HT-29 (cell line): Measurements from ENCODE around the gene FHOD1. TPM values are rescaled to one million over a fixed set of nuclear protein-coding genes. Genes with fewer than 3 reads are reported as not detected.

Experiments used
- small RNA-seq: library from RNA; depleted of rRNA; stranded (forward); fragments of <200 nt; gene quantifications from one replicate; pipeline ENCODE3, GENCODE V24; 2014
- total RNA-seq: library from RNA; depleted of rRNA; stranded (reverse); fragments of >200 nt; shearing (Covaris generic); gene quantifications from 2 replicates; pipeline ENCODE4 v1.2.3, GENCODE V29; 2014; rRNA removed

Gene FHOD1
- total RNA-seq, 1 experiment from 2014 or later: 57.7 TPM

Small RNA genes lying within 50 kb of the gene (small RNA-seq; reads per million reads assigned to genes)
- not detected for gene MIR328

Other genes with a start within 250 kb of the FHOD1 start
- 98.9 and 115 TPM in 2 replicates for gene CBFB, start 218.3 kb downstream of the FHOD1 start, total RNA-seq
- 13.6 and 15.4 TPM in 2 replicates for gene PHAF1, start 137.5 kb downstream of the FHOD1 start, total RNA-seq
- gene B3GNT9, start 96.5 kb downstream of the FHOD1 start, total RNA-seq: 10.7 and 13.5 TPM in 2 replicates
- 33.6 and 35.4 TPM in 2 replicates for gene TRADD, start 87.6 kb downstream of the FHOD1 start, total RNA-seq
- 27.7 and 34.6 TPM in 2 replicates for gene FBXL8, start 87.5 kb downstream of the FHOD1 start, total RNA-seq
- gene HSF4, start 82.7 kb downstream of the FHOD1 start, total RNA-seq: 42.1 and 44.2 TPM in 2 replicates
- 95.1 and 97.0 TPM in 2 replicates for gene NOL3, start 76.9 kb downstream of the FHOD1 start, total RNA-seq
- 41.4 and 41.7 TPM in 2 replicates for gene MATCAP1, start 63.5 kb downstream of the FHOD1 start, total RNA-seq
- 0.29 and 0.74 TPM in 2 replicates for gene EXOC3L1, start 57.3 kb downstream of the FHOD1 start, total RNA-seq
- gene E2F4, start 55.3 kb downstream of the FHOD1 start, total RNA-seq: 156 and 171 TPM in 2 replicates
- gene ELMO3, start 48.4 kb downstream of the FHOD1 start, total RNA-seq: 55.2 and 57.4 TPM in 2 replicates
- gene TMEM208, start 20.4 kb downstream of the FHOD1 start, total RNA-seq: 61.2 and 67.8 TPM in 2 replicates
- gene SLC9A5, start 1.5 kb upstream of the FHOD1 start, total RNA-seq: 2.2 and 2.7 TPM in 2 replicates
- 69.5 and 71.3 TPM in 2 replicates for gene PLEKHG4, start 32.1 kb upstream of the FHOD1 start, total RNA-seq
- gene KCTD19, start 79.3 kb upstream of the FHOD1 start, total RNA-seq: not detected in 2 replicates
- 0.46 TPM in 1 of 2 replicates, not detected in the other for gene LRRC36, start 79.3 kb upstream of the FHOD1 start, total RNA-seq
- gene TPPP3, start 146.0 kb upstream of the FHOD1 start, total RNA-seq: 70.5 and 70.9 TPM in 2 replicates
- gene ZDHHC1, start 169.0 kb upstream of the FHOD1 start, total RNA-seq: 21.5 and 24.4 TPM in 2 replicates
- 18.3 and 23.2 TPM in 2 replicates for gene HSD11B2, start 183.6 kb upstream of the FHOD1 start, total RNA-seq
- gene ATP6V0D1, start 233.7 kb upstream of the FHOD1 start, total RNA-seq: 97.6 and 99.5 TPM in 2 replicates
- not detected in 2 replicates for gene AGRP, start 236.1 kb upstream of the FHOD1 start, total RNA-seq